HG03442 (cell line): Measurements from ENCODE around the gene PACRG.

ENCODE experiments used
- ATAC-seq: cut with Tn5 transposase; IDR thresholded peaks from one replicate; pipeline ENCODE4 v1.9.1; 2021; ENCODE audit warnings: mild to moderate bottlenecking, moderate library complexity; ENCODE audit not compliant: unreplicated experiment

The PACRG gene

DNA sequence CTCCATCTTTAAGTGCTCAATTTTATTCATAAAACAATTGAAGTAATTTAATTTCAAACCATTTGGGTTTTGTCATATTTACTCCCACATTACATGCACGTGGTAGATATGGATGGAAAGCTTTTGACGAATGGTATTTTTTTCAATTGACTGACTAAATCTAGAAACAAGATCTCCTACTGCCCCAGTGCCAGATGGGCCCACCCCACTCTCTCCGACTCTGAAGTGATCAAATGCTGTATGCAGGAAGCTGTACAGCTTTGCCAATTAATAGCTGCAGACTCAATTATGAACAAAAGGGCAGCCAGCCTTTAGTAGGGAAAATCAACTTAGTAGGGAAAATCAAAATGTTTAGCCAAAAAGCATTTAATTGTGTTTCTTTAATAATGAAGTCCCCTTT is 46.2 kb downstream of the PACRG start:
- no peak for ATAC-seq

- no peak for ATAC-seq
These were observed 49.3 kb downstream of the PACRG start for GRCh38 chr6:162777091-162777490.

- no peak for ATAC-seq
These were observed 50.8 kb downstream of the PACRG start for GRCh38 chr6:162778603-162779002.

DNA sequence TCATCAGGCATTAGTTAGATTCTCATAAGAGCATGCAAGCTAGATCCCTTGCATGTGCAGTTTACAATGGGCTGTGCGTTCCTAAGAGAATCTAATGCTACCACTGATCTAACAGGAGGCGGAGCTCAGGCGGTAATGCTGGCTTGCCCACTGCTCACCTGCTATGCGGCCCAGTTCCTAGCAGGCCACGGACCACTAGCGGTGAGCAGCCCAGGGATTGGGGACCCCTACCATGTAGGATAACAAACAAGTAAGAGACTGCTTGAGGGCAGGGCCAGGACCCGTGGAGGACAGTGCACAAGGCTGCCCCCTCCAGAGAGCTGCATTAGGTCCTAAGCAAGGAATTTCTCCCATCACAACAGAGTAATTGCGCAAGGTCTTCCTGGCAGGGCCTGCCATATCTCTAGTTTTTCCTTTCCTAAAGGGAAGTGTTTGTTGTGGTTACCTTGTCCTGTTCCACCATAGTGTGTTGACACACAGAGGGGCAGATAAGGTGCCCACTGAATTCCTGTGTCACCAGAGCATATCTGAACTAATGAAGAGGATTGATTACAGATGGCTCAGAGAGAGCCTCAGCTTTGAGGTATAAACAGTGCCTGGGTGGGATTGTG is 58.0 kb downstream of the PACRG start:
- no peak for ATAC-seq

GRCh38 chr6:162798546-162799266 is 70.9 kb downstream of the PACRG start:
- ATAC-seq = no peak

- no peak for ATAC-seq
These were observed 86.7 kb downstream of the PACRG start for GRCh38 chr6:162814426-162814973.

- no peak for ATAC-seq
These were observed 89.4 kb downstream of the PACRG start for GRCh38 chr6:162817196-162817595.

DNA sequence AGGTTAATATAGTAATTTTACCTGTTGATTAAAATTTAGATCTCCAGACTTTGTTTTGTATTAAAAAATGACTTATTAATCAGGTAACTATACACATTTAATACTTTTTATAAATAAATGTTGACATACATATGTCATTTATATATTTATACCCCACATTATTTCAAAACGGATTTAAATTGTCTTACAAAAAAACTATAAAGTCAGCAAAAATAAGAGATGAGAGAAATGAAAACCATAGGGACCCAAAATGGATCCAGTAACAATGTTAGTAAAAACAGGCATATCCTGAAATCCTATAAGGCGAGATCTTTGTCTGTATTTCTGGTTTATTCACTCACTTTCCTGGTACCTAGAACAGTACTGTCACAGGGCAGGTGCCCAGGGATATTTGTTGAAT is 91.5 kb downstream of the PACRG start:
- ATAC-seq = no peak

DNA sequence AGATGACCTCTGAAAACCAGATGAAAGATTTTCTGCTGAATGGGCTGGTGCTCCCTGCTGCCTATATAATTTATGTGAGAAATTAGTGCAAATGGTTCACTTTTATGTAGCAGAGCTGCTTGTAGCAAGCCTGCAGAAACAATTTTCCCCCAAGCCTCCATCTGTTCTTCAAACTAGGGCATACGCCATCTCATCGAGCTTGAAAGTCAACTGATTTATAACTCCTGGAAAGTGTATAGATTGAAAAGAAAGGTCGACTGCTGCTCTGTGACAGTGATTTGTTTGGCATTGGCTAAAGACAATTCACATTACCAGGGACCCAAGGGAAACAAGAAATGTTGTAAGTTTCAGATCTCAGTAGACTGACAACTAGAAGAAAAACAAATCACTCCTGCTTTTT is 93.3 kb downstream of the PACRG start:
- no peak for ATAC-seq

DNA sequence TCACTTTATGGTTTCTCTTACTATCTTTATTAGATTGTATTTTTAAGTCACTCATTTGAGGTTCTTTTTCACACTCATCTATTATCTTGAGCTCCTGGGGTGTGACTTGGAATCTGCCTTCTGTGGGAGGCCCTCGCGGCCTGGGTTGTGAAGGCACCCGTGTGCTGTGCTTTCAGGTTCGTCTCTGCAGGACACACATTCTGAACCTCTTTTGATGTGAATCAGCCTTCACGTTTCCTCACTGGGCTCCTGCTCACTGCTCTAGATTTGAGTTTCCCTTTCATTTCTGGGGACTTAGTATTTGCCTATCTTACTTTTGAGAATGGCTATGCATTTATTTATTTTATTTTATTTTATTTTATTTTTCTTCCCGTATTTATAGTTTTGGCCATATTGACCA is 97.8 kb downstream of the PACRG start:
- ATAC-seq = no peak

GRCh38 chr6:162829013-162829742 is 101.4 kb downstream of the PACRG start:
- no peak for ATAC-seq

DNA sequence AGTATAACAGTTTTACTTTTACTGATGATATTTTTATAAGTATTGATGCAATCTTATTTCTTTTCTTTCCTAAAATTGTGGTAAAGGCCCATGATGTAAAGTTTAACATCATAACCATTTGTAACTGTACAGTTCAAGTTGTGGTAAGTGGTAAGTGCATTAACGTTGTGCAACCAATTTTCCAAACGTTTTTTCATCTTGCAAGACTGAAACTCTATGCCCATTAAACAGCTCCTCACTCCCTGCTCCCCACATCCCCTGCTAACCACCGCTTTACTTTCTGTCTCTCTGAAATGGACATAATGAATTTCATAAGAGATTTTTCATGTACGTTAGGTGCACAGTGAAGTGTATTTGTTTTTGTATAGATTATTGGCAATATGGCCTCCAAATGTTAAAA is 106.0 kb downstream of the PACRG start:
- ATAC-seq = no peak

DNA sequence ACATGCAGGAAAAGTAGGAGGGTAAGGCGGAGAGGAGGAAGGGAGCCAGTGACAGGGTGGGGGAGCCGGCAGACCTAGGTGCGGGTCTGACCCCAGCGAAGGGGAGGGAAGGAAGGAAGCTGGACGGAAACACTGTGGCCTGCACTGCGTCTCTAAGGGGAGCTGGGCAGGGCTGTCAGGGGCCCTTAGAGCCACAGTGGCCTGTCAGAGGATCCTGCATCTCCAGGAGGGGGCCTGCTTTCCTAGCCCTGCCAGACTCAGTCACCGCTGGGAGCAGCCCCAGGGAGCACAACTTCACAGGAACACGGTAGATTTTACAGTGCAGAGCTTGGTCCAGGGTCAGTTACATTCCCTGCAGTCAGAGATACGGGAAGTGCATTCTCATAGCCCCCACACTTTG is 118.2 kb downstream of the PACRG start:
- ATAC-seq = no peak

GRCh38 chr6:162846723-162847122 is 118.9 kb downstream of the PACRG start:
- no peak for ATAC-seq

DNA sequence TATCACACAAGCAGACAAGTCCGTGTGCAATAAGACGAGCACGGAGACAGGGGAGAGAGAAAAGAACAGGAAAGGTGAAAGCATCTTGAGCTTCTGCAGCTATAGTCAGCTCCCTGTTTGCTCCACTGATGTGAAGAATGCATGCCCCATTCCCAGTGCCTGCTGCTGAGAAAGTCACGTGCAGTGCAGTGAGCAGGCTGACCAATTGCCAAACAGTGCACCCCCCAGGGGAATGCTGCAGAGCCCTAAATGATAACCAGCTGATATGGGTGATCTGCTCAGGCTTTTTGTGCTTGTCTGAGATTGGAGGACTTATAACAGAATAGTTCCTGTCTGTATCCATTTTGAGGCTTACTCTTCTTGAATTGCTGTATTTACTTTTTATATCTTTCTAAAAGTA is 121.5 kb downstream of the PACRG start:
- ATAC-seq = no peak

GRCh38 chr6:162852192-162852591 is 124.4 kb downstream of the PACRG start:
- no peak for ATAC-seq

- ATAC-seq = no peak
These were observed 125.2 kb downstream of the PACRG start for GRCh38 chr6:162852840-162853577.

DNA sequence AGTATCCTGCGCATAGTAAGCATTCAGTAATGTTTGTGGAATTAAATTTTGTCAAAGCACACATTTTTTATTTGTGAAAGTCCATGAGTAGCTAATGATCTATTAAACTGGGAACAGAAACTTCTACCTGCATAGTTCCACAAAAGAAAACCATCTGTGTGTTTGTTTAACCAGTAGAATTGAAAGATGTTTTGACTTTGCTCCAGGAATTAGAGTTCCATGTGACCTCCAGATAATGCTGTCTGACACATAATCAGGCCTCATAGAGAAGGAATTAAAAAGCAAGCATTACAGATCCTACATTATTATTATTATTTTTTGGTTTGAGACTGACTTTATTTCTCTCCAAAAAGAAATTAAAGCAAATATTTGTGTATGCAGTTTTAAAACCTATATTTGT is 126.5 kb downstream of the PACRG start:
- no peak for ATAC-seq

DNA sequence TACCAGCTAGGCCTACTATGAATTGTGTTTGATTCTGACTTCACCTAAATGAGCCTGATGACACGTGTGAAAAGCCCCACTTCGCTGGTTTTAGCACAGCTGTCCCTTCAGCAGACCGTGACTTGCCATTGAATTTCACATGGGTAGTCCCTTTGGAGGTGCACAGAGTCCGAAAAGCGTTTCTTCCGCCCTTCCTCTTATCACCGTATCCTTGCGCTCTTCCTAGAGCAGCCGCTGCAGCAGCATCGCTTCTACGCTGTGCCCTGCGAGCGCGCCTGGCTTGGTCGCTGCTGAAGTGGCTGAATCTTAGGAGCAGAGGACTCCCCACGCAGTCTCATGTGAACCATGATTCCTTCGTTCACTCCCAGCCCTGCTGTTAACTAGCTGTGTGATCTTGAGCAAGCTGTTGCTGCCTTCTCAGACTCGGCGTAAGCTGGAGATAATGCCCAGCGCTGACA is 127.0 kb downstream of the PACRG start:
- no peak for ATAC-seq

DNA sequence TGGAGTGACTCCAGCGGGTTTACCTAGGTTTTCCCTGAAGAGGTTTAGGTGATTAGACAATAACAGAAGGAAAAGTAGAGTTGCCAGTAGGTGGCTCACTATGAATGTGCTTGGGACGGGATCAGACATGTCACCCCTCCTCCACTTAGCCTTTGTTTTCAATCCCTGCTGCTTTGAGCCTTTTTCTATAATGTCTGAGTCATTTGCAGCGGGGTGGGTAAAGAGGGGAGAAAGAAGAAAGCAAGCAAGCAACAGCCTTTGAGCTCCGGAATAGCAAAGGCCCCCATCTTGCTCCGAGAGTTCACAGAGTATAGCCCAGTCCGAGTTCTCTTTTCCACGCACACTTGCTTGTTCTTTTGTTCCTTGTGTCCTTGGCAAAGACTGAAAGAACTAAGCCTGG is 129.1 kb downstream of the PACRG start:
- no peak for ATAC-seq

- no peak for ATAC-seq
These were observed 129.6 kb downstream of the PACRG start for GRCh38 chr6:162857326-162857725.
